Fibroblast of mammary gland (primary cell): Measurements from ENCODE around the gene SDHAF3.

Experiments
- DNase-seq: peaks from one replicate; pipeline ENCODE4 v3.0.0-alpha.2; 2010; ENCODE audit warnings: low read depth
- H3K4me3 ChIP-seq: 2 replicates; pipeline ENCODE4 v1.5.1; 2011; ENCODE audit warnings: low read depth, mild to moderate bottlenecking, low read length, moderate library complexity; ENCODE audit not compliant: control insufficient read depth
- CTCF ChIP-seq: conservative IDR thresholded peaks from 2 replicates; pipeline ENCODE4 v1.5.1; 2011; ENCODE audit warnings: low read depth, low read length, inconsistent platforms; ENCODE audit not compliant: control insufficient read depth, insufficient read depth

Gene SDHAF3

GRCh38 chr7:97204821-97205220 lies 87.3 kb downstream of the SDHAF3 start:
- TF ChIP-seq CTCF: no peak
- H3K4me3 ChIP-seq: no peak overlapping the region
- DNase-seq: no peak

- no peak for TF ChIP-seq CTCF
- DNase-seq: no peak
- no peak overlapping the region for H3K4me3 ChIP-seq
Observed at GRCh38 chr7:97215556-97215955, 98.1 kb downstream of the SDHAF3 start.

GRCh38 chr7:97218767-97219166 lies 101.3 kb downstream of the SDHAF3 start:
- H3K4me3 ChIP-seq: no peak overlapping the region
- peak; percentile 46 for DNase-seq
- no peak for TF ChIP-seq CTCF

DNA sequence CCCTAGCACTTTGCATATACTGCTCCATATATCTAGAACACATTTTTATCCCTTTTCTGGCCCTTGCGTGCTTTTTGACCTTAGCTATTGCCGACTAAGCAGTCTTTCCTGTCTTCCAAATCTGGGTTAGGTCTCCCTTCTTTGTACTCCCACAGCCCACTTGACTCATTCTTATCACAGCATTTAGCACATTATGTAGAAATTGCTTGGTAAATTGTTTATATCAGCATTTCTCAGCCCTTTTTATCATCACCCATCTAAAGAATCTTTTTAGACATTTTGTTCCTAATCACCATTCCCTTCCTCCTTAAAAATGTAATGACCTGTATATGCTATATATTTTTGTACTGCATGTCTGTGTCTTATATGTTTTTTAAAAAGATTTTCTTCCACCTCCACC lies 101.7 kb downstream of the SDHAF3 start:
- DNase-seq: no peak
- no peak for TF ChIP-seq CTCF
- H3K4me3 ChIP-seq: no peak overlapping the region

- no peak overlapping the region for H3K4me3 ChIP-seq
- no peak for TF ChIP-seq CTCF
- no peak for DNase-seq
Observed at GRCh38 chr7:97224316-97224715, 106.8 kb downstream of the SDHAF3 start.

GRCh38 chr7:97226541-97226940 lies 109.0 kb downstream of the SDHAF3 start:
- DNase-seq: no peak
- no peak overlapping the region for H3K4me3 ChIP-seq
- TF ChIP-seq CTCF: no peak
